ENCODE measurements around the gene CLDN11. TPM values are rescaled to one million over a fixed set of nuclear protein-coding genes. Genes with fewer than 3 reads are reported as not detected.

Gene CLDN11
- polyA plus RNA-seq, 1 of the 3 experiments (the other 2 are of a cell fraction): 2.2 TPM

GRCh38 chr3:170432416-170432815, 13.7 kb downstream of the CLDN11 start:
- no peak overlapping the region for H2AFZ ChIP-seq (ENCODE audit: low read depth)
- no peaks in the 10 kb centered on the region for H4K20me1 ChIP-seq (ENCODE audit: insufficient read depth)
- TF ChIP-seq RFX5 (IDR thresholded peaks at IDR 0.05; ENCODE audit: low read length) (no peak), GATA2 (CRISPR knock-in tag; IDR thresholded peaks at IDR 0.05) (no peak), RXRA (IDR thresholded peaks at IDR 0.05; ENCODE audit: borderline replicate concordance, low read depth) (no peak), FOXM1 (IDR thresholded peaks at IDR 0.05; ENCODE audit: low read depth) (no peak), ZBTB33 (IDR thresholded peaks at IDR 0.05; ENCODE audit: borderline replicate concordance, low read depth) (no peak), USF1 (IDR thresholded peaks at IDR 0.05; ENCODE audit: borderline replicate concordance, low read depth) (no peak), TCF12 (IDR thresholded peaks at IDR 0.05) (no peak), CHD2 (IDR thresholded peaks at IDR 0.05; ENCODE audit: low read length, partially characterized antibody) (no peak), NFIC (IDR thresholded peaks at IDR 0.05; ENCODE audit: borderline replicate concordance) (no peak), EZH2phosphoT487 (IDR thresholded peaks at IDR 0.05; ENCODE audit: borderline replicate concordance, low read depth) (no peak), SMC3 (IDR thresholded peaks at IDR 0.05; ENCODE audit: low read depth, low read length) (no peak), MXI1 (IDR thresholded peaks at IDR 0.05; ENCODE audit: low read depth, low read length) (no peak), FOXJ3 (CRISPR knock-in tag; IDR thresholded peaks at IDR 0.05) (no peak), MEF2A (IDR thresholded peaks at IDR 0.05; ENCODE audit: borderline replicate concordance, low read depth) (no peak), TEAD4 (IDR thresholded peaks at IDR 0.05; ENCODE audit: borderline replicate concordance, insufficient read depth) (no peak), RAD21 (IDR thresholded peaks at IDR 0.05; ENCODE audit: low read length) (no peak), FOSL2 (IDR thresholded peaks at IDR 0.05; ENCODE audit: borderline replicate concordance, low read depth) (no peak), JUND (IDR thresholded peaks at IDR 0.05) (no peak), USF2 (IDR thresholded peaks at IDR 0.05; ENCODE audit: borderline replicate concordance, low read depth, low read length) (no peak)
- TF ChIP-seq, protein P1, sequence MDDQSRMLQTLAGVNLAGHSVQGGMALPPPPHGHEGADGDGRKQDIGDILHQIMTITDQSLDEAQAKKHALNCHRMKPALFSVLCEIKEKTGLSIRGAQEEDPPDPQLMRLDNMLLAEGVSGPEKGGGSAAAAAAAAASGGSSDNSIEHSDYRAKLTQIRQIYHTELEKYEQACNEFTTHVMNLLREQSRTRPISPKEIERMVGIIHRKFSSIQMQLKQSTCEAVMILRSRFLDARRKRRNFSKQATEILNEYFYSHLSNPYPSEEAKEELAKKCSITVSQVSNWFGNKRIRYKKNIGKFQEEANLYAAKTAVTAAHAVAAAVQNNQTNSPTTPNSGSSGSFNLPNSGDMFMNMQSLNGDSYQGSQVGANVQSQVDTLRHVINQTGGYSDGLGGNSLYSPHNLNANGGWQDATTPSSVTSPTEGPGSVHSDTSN (IDR thresholded peaks at IDR 0.05): no peak
- H3K27me3 ChIP-seq (ENCODE audit: insufficient read depth): no peaks in the 10 kb centered on the region
- ChIA-PET CTCF (interaction anchor here (0.9 to 2.0 kb wide), 4 partner anchors 9 to 432 kb away, joined by 3 to 6 read pairs (median 3); no protein-coding TSS in a partner anchor), POLR2A (no interaction called here)
- no peaks in the 10 kb centered on the region for H3K9me3 ChIP-seq
- no peaks in the 10 kb centered on the region for H3K9me2 ChIP-seq
- no peaks in the 10 kb centered on the region for H3K79me2 ChIP-seq (ENCODE audit: insufficient read depth)
- no peak overlapping the region for H3K4me2 ChIP-seq
- 91% methylated on average over 14 of the region's 14 CpGs for WGBS (ENCODE audit: low lambda C conversion rate)
- H3K9ac ChIP-seq: no peak overlapping the region
- no peak overlapping the region for H3K27ac ChIP-seq (ENCODE audit: low read depth in 2 of 2, low read length in 1 of 2)
- H3K4me3 ChIP-seq (ENCODE audit: low read depth in 2 of 2, low read length in 1 of 2): no peak overlapping the region
- no peaks in the 10 kb centered on the region; a peak in 3 of 4 replicates for H3K4me1 ChIP-seq (ENCODE audit: control insufficient read depth in 1 of 2, insufficient read depth in 2 of 2, low read depth in 1 of 2, low read length in 1 of 2)
- no peak for DNase-seq
- no peaks in the 10 kb centered on the region for H3K36me3 ChIP-seq (replicated peaks in 1 of 2; ENCODE audit: control insufficient read depth in 1 of 2, insufficient read depth in 2 of 2, low read length in 1 of 2)
- peaks cover 6% of the 10 kb centered on the region for H3F3A ChIP-seq (replicated peaks; ENCODE audit: insufficient read depth)

All from SK-N-SH (cell line).